GM21526 (cell line): ENCODE results near the gene TAS2R1.
"Not testable (repeated sequence)": the region's sequence is repeated elsewhere in the genome, so short reads cannot be mapped to it uniquely, and the experiment has no call there.

Experiments used
- ATAC-seq: cut with Tn5 transposase; IDR thresholded peaks from one replicate; pipeline ENCODE4 v1.9.1; 2021; ENCODE audit warnings: moderate library complexity; ENCODE audit not compliant: unreplicated experiment, low FRiP score

The TAS2R1 gene

DNA sequence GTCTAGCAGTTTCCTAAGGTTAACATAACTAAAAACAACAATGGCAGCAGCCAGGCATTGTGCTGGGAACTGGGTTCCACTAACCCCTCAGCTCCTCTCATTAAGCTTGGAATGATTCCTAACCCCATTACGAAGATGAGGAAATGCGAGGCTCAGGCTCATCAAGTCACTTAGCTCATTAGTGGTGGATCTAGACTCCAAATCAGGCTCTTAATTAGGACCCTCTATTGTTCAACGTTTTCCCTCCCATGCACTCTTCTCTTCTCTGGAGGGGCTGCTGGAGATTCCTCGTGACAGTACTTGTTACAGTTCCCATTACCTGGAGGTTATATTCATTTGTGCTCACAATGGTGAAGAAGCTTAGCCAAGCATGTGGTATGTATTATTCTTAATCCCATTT, 6.5 kb downstream of the TAS2R1 start:
- ATAC-seq, result no peak

DNA sequence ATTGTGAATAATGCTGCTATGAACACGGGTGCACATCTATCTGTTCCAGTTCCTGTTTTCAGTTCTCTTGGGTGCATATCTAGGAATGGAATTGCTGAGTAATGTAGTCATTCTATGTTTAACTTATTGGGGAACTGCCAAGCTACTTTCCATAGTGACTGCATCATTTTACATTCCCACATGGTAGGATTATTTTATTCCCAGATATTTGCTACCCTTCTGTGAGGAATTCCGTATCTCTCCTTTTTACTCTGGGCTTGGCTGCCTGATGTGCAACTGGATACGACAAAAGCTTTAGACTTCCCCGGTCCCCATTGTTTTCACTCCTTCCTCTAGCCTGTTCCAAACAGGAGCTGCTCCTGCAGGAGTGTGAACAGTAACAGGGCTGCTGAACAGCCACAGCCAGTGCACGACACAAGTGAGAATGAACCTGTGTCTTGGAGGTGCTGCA, 7.2 kb downstream of the TAS2R1 start:
- no peak for ATAC-seq

DNA sequence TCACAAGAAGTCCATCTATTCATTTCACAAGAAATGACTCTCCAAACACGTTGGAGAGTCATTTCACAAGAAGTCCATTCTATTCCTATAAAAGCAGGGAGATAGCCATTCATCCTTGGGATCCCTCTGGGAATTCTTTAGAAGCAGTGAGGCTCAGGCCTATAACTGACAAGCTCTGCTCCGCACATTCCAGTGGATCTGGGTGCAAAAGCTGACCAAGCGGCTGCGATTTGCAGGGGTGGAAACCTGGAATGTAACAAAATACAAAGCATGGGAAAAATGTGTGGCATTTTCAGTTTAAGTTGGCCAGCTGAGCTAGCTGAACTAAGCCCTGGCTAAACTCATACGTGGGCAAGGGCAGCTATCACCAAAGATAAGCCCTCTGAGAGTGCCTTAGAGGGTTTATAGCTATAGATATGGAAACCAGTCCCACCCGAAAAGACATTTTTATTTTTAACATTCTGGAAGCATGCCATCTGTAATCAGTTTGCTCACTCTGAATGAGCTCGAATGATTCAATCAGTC, 8.7 kb downstream of the TAS2R1 start:
- ATAC-seq, result no peak

DNA sequence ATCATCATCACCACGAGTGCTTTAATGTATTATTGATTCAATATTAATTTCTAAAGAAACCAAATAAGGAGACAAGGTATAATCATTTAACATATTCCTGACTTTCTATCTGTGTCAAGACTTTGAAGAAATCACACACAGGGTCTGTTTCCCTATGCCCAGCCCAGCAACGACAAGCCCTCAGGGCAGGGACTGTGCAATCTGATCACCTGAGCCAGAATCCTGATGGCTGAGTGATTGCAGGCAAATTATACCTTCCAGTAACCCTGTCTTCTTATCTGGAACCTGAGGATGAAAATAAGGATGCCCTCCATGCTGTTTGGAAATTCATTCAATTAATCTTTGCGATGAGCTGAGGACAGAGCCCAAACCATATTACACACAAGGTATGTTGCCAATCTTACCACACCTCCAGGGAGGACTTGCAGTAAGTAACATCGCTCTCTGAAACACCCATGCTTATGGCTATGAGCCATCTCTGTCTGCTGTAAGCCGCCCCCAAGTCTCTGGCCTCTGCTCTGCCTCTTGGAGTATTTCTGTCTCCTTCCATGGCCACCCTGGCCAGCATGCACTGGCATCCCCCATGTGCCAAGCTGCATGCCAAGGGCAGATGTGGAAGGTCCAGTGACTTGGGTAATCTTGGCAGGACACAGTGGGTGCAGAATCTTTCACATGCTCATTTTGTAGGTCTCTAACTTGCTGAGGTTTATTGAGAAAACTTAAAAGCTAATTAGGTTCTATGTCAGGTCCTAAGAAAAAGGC, 10.6 kb downstream of the TAS2R1 start:
- ATAC-seq, result no peak

DNA sequence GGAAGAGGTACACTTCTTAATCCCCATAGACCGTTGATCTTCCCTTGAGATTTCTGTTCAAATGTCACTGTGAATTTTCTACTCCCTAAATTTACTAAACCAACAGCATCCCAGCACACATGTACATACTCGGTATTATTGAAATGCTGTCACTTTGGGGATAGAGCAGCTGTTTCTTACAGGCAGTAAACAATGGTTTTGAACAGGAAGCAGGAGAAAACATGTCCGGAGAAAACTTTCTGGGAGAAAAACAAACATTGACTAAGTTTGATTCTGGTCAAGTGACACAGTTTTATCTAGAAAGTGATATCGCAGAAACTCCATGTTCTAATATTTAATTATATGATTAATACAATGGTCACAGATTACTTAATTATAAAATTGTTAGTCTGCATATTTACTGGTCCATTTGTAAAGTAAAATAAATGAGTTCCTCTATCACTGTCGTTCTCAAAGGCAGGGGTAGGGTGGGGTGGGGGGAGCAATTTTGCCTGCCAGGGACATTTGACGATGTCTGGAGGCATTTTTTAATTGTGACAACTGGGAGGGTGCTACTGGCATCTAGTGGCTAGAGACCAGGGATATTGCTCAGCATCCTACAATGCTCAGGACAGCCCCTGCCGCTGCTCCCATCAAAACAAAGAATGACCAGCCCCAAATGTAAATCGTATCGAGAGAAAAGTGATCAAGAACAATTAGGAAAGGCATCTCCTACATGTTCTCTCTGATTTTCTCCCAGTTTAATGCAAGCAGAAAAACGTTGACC, 12.2 kb downstream of the TAS2R1 start:
- no peak for ATAC-seq

DNA sequence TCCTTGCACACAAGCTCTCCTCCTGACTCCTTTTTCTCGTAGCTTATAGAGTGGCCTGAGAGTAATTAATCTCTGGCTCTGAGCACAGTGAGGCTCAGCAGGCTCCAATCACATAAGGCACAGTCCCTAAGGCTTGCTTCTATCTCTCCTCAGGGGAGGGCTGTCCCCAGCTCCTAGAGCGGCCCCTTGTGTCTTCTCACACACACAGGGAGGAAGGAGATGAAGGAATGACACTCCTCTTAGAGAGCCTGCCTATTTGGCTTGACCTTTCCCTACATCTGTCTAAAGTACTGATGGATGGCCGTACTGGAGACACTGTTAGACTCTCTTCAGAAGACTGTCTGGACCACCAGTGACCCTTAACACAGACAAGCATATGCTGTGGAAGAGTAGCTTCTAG, 12.9 kb downstream of the TAS2R1 start:
- ATAC-seq, result no peak

DNA sequence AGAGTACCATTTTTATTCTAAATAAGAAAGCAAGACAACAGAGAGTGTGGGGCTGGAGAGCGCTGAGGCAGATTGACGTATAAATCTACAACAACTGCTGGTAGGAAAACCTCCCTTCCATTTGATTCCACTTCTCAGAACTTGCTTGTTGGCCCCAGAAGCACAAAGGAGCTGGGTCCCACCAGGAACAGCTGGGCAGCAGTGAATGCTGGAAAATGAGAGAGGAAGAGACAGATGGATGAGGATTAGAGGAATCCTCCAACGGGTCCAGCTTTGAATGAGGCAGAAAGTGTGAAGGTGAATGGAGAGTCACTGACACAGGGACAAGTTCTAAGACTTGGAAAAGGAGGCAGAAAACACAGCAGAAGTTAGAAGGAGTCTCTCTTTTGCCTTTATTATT, 14.8 kb downstream of the TAS2R1 start:
- ATAC-seq, result no peak

DNA sequence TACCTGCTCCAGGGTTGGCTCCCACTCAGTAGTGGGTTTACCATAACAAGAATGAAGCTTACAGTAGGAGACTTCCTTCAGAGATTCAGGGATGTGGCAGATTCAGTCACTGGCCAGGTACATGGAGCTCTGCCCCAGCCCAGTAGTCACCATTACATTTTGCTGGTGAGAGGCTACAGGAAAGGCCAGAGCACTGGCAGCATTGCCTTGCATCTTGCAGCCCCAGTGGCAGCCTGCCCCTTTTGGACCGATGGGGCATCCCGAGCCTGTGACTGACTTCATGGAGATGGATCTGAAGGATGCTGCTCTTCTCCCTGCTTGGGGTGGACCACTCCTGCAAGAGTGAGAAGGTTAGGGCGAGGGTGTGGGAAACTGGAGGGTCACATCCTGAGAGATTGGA, 16.8 kb downstream of the TAS2R1 start:
- ATAC-seq, result no peak

DNA sequence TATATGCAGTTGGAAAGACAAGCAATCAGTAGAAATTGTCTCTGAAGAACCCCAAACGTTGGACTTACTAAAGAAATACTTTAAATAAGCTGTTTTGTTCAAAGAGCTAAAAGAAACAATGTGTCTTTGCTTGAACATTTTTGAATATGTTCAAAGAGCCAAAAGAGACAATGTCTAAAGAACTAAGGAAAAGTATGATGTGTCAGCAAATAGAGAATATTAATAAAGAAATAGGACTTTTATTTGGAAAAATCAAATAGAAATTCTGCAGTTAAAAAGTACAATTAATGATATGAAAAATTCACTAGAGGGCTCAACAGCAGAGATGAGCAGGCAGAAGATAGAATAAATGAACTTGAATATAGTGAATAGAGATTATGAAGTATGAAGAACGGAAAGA, 19.2 kb downstream of the TAS2R1 start:
- ATAC-seq, result no peak

DNA sequence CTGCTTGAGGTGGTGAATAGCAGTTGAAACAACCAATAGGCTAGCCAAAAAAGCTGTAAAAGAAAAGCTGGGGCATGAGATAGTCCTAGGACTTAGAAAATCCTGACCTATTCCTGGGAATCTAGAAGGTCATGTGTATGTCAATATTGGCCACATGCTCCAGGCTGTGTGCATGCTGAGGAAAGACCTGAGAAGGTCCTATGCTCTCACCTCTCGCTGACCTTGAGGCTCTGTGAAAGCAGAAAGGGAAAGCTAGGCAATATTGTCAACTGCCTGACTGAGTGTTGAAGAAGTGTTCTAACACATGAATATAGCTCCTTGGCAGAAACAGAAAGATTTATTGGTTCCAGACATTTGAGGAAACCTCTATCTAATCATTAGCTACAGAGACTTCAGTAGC, 19.8 kb downstream of the TAS2R1 start:
- ATAC-seq, result no peak

DNA sequence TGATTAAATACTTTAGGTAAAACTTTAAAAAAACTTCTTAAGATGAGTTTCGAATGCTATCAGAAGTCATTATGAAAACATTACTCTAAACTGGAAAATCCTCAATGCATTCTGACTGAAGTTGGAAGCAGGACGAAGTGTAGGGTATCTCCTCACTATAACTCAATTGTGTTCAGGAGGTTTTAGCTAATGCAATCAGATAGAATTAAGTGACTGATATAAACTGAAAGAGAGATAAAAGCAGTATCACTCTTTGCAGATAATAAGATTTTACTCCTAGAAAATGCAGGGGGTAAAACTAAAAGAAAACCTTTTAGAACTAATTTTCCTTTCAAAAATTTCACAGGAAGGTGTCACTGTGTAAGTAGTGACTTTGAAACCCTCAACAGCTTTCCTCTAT, 22.1 kb downstream of the TAS2R1 start:
- ATAC-seq, result no peak

DNA sequence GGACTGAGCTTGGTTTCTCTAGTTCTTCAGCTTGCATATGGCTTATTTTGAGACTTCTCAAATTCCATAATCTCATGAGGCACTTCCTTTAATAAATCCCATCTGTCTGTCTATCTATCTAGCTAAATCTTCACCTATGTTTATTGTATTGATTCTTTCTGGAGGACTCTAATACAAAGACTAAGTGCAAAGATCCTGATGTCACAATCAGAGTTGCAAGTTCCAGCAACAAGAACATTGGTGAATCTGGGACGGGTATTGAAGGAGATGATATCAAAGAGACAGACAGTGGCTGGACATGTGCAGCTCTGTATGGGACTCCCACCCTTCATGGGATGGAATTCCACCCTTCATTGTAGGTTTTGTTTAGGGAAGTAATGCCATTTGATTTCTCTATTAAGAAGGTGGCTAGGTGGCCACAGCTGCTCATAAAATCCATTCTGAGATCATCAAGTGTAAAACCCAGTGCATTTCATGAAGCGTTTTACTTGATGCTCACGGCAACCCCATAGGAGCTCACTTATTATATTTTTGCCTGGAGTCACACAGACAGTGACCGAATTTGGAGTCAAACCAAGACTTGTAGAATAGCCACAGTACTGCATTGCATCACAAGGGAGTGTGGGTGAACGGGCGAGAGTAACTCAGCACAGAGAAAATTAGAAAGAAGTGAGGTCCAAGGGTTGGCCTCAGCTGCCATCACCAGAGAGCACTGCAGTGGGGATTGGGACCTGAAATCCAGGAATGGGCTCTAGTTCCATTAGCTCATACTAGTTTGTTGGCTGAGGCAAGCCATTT, 24.9 kb downstream of the TAS2R1 start:
- ATAC-seq, result no peak

DNA sequence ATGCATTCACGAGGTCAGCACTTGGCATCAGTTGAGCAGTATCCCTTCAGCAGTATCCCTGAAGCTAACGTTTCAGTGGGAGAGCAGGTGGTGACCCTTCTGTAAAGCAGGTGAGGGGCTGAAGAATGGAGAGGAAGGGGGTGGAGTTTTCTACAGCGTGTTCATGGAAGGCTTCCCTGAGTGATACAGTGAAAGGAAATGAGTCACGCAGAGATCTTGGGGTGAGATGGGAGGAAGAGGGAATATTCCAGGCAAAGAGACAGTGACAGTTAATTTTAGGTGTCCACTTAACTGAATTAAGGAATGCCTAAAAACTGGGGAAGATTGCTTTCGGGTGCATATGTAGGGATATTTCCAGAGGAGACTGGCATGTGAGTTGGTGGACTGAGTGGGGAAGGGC, 25.7 kb downstream of the TAS2R1 start:
- no peak for ATAC-seq

DNA sequence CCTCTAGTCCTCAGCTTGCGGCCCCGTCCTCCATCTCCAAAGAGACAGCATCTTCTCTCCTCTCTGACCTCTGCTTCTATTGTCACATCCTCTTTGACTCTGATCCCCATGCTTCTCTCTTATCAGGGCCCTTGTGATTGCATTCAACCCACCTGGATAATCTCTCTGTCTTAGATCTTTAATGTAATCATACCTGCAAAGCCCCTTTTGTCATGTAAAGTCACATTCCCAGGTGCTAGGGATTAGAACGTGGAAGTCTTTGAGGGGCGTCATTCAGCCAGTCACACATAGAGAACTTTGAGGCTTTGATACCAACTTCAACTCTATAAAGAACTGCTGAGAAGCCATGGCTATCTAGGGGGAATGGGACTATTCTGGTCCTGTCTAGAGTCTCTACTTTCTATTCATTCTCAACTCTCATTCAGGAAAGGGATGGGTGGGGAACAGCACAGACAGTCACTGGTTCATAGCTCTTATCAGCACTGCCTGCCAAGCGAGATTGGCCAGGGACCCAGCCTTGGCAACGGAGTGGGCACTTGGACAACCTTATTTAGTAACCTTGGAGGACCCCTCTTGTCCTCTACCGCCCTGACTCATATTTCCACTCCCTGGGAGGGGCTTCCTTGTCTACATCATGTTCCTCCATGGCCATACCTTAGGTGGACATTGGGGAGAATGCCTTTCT, 29.0 kb downstream of the TAS2R1 start:
- no peak for ATAC-seq

DNA sequence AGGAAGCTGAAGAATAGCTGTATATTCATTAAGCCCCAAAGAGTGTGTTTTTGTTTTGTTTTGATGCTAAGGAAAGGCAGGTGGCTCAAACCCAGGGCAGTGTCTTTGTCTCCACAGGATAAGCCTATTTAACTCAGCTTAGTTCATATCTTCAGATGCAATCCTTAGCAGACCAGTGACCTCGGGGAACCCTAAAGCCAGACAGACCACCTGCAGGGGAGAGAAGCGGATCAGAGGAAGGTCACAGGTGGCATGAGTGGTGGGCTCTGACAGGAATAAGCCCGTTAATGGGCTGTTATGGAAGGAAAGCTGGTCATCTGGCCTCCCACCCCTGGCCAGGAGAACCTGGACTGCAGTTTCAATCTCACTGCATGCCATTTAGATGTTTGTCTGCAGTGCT, 30.8 kb downstream of the TAS2R1 start:
- ATAC-seq, result no peak

DNA sequence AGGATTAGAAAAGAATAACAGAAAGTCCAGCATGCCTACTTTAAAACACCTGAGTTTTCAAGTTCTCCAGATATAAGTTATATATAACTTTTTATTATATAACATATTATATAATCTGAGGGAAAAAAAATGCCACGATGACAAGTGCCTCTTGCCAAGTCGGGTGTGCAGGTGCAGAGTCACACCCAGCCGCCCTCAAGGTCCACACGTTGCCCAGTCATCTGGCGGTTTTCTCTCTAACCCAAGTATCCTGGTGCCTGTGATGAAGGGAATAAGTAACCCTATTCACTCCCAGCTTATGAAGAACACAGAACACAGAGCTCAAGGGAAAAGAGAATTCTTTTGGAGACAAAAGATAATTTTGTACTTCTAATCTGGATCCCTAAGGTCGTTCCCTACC, 31.8 kb downstream of the TAS2R1 start:
- not testable (repeated sequence) for ATAC-seq

DNA sequence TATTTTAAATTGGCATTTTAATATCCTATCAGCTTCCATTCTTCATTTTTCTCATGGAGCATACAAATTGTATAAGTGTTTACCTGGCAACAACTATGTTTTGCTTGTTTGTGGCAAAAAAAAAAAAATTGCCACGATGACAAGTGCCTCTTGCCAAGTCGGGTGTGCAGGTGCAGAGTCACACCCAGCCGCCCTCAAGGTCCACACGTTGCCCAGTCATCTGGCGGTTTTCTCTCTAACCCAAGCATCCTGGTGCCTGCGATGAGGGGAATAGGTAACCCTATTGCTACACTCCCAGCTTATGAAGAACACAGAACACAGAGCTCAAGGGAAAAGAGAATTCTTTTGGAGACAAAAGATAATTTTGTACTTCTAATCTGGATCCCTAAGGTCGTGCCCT, 32.8 kb downstream of the TAS2R1 start:
- not testable (repeated sequence) for ATAC-seq

DNA sequence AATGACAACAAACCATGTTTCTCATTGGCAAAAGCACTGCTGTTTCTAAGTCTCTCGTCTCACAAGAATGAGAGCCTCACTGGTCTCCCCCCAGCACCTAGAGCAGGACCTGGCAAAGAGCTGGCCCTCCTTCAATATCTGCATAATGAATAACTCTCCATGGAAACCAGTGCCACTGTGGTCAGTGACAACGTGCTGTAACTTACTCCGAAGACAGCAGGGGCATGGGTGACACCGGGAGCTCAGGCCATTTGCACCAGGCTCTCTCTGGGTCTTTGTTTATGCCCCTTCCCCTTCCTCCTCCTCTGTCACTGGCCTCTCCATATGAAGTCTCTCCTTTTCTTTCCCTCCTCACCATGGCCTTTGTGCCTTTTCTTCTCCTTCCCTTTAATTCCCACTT, 33.3 kb downstream of the TAS2R1 start:
- no peak for ATAC-seq

DNA sequence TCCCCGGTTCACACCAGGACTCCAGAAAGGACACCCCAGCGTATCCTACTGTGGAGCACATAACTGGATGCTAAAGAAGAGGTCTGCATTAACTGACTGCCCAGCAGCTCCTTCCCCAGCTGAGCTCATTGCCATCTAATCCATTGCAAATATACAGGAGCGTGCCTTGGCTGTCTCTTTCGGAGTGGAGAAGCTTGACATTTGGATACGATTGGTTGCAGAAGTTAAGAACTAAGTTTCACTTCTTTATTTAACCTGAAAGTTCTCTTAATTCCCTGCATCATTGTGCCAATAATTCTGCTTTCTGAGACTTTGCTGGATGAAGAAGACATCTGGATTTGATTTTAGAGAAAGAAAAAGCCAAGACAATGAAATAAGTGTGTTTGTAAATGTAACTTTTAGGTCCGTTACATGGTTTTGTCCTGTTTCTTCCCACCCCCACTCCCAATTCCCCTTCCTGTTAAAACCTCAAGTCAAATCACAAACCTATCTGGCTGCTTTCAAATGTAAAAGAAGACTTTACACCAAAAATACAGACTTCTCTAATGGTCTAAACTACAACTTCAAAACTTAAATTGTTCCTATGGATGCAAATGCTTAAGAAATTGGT, 33.9 kb downstream of the TAS2R1 start:
- no peak for ATAC-seq

DNA sequence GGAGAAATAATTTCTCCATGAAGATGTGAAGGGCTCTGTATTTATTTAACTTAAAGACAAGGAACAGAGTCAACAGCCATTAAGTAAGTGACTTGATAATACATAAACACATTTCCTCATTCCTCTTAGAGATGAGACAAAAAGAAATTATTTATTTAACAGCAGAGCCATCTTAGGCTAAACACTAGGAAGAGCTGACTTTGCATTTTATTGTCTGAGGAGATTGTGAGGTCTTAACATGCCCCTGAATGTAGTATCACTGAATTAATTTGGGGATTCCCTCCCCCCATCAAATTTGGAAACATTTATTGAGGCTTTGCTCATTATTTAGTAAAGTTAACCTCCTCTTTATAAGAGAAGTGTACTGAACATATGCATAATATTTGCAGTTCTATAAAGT, 35.2 kb downstream of the TAS2R1 start:
- ATAC-seq, result no peak
